Parathyroid adenoma (tissue), 2 donors: ENCODE data around the gene ETV6.

Experiments
- H2AFZ ChIP-seq: fragments of 300-600 bp; sonication (generic); one replicate; pipeline ENCODE4 v1.7.0; 2017; ENCODE audit warnings: antibody characterized with exemption, mild to moderate bottlenecking
- H3K27ac ChIP-seq: fragments of 300-600 bp; sonication (generic); one replicate; pipeline ENCODE4 v1.7.0; 2017
- H3K27me3 ChIP-seq: fragments of 300-600 bp; sonication (generic); one replicate; pipeline ENCODE4 v1.7.0; 2017; ENCODE audit warnings: low read length; ENCODE audit not compliant: control insufficient read depth, insufficient read depth
- H3K36me3 ChIP-seq: fragments of 300-600 bp; sonication (generic); one replicate; pipeline ENCODE4 v1.7.0; 2017; ENCODE audit warnings: low read length; ENCODE audit not compliant: control insufficient read depth, insufficient read depth
- H3K4me1 ChIP-seq: fragments of 300-600 bp; sonication (generic); one replicate; pipeline ENCODE4 v1.7.0; 2017; ENCODE audit warnings: control low read depth
- H3K4me2 ChIP-seq: fragments of 300-600 bp; sonication (generic); one replicate; pipeline ENCODE4 v1.7.0; 2017; ENCODE audit warnings: low read length
- H3K4me3 ChIP-seq: fragments of 300-600 bp; sonication (generic); one replicate; pipeline ENCODE4 v1.7.0; 2017; ENCODE audit warnings: low read depth, low read length
- H3K79me2 ChIP-seq: fragments of 300-600 bp; sonication (generic); one replicate; pipeline ENCODE4 v1.7.0; 2017; ENCODE audit warnings: control low read depth
- H3K9ac ChIP-seq: fragments of 300-600 bp; sonication (generic); one replicate; pipeline ENCODE4 v1.7.0; 2017; ENCODE audit warnings: mild to moderate bottlenecking
- H3K9me3 ChIP-seq: fragments of 300-600 bp; sonication (generic); one replicate; pipeline ENCODE4 v1.7.0; 2017; ENCODE audit warnings: low read length; ENCODE audit not compliant: control insufficient read depth
- TF ChIP-seq, protein P1 (sequence below): fragments of 300-600 bp; sonication (generic); IDR thresholded peaks from one replicate; pipeline ENCODE4 v1.7.0; 2017; ENCODE audit warnings: antibody characterized with exemption, mild to moderate bottlenecking
- donor health status: primary hyperparathyroidism.

ETV6 gene

DNA sequence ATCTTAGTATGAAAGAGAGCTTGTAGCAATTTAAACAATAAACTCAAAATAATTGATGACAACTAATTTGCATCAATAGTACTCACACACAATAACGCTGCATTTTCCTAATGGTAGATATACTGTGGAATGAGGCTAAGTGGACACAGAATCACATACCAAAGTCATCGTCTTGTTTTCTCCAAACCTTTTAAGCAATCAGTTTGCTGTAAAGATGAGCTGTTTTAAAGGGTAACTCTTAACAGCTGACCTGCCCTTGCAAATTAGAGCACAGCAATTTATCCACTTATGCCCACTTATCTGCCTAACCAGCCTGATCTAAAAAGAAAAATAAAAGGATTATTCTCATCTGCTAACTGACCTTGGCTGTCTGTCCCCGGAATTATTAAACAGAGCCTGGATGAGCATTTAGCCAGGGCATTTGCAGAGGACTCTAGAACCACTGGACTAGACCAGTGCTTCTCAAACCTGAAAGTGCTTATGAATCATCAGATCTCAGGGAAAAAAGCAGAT, 247.0 kb downstream of the ETV6 start:
- no peak overlapping the region for H3K27ac ChIP-seq
- no peak overlapping the region for H2AFZ ChIP-seq
- peaks cover 17% of the 10 kb centered on the region for H3K4me1 ChIP-seq
- no peaks in the 10 kb centered on the region for H3K36me3 ChIP-seq
- H3K4me2 ChIP-seq = no peak overlapping the region
- TF ChIP-seq, protein P1, sequence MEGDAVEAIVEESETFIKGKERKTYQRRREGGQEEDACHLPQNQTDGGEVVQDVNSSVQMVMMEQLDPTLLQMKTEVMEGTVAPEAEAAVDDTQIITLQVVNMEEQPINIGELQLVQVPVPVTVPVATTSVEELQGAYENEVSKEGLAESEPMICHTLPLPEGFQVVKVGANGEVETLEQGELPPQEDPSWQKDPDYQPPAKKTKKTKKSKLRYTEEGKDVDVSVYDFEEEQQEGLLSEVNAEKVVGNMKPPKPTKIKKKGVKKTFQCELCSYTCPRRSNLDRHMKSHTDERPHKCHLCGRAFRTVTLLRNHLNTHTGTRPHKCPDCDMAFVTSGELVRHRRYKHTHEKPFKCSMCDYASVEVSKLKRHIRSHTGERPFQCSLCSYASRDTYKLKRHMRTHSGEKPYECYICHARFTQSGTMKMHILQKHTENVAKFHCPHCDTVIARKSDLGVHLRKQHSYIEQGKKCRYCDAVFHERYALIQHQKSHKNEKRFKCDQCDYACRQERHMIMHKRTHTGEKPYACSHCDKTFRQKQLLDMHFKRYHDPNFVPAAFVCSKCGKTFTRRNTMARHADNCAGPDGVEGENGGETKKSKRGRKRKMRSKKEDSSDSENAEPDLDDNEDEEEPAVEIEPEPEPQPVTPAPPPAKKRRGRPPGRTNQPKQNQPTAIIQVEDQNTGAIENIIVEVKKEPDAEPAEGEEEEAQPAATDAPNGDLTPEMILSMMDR = no peak
- no peak overlapping the region for H3K9ac ChIP-seq
- no peaks in the 10 kb centered on the region for H3K27me3 ChIP-seq
- H3K4me3 ChIP-seq = no peak overlapping the region
- no peaks in the 10 kb centered on the region for H3K9me3 ChIP-seq
- no peaks in the 10 kb centered on the region for H3K79me2 ChIP-seq

DNA sequence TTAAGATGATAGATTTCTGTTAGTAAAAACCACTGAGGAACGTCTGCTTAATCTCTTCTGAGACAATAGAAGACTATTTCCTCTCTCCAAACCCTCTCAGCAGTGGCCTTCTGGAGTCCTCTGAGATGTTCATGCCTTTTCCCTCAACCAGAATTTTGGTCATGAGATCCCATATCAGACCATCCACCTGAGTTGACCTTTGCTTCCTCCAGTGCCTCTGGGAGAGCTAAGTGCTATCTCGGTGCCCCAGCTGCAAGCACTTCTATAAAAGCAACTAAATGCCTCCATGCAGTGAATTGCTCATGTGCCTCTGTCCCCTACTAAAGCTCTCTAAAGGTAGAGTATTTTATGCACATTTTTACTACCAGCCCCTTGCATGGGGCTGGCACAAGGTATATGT, 248.4 kb downstream of the ETV6 start:
- H3K79me2 ChIP-seq = no peaks in the 10 kb centered on the region

DNA sequence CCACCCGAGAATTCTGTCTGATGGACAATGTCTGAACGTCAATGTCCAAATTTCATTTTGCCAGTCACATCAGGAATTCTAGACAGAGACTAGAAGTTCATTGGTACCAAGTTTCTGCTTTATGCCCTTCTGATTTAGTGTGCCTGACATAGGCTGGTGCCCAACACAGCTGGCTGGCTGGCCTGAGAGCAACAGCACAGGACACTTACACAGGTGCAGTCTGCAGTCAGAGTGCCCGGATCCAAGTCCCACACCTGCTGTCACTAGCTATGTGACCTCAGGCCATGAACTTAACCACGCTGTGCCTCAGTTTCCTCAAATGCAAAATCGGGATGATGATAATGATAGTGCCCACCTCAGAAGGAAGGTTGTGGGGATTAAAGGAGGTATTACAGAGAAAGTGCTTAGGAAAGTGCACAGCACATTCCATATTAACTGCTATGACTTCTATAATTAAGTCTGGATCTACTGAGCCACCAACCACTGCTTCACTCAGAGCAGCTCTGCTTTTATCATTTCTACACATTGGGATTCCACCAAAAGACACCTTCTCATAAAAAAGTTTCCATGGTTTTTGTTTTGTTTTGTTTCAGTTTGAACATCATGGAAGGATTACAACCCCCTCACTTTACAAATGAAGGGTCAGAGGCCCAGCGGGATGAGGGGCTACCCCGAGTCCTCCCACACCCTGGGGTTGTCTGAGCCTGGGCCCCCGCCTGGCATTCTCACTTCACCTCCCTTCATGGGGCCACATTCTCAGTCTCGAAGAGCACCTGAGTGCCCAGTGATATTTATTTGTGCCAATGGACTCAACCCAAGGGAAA, 252.4 kb downstream of the ETV6 start:
- H3K27me3 ChIP-seq = no peaks in the 10 kb centered on the region
- H3K4me1 ChIP-seq = no peaks in the 10 kb centered on the region
- no peak overlapping the region for H3K4me2 ChIP-seq
- TF ChIP-seq, protein P1 = no peak
- no peak overlapping the region for H3K4me3 ChIP-seq
- no peaks in the 10 kb centered on the region for H3K36me3 ChIP-seq
- H3K27ac ChIP-seq = no peak overlapping the region
- H2AFZ ChIP-seq = no peak overlapping the region
- no peaks in the 10 kb centered on the region for H3K79me2 ChIP-seq
- H3K9ac ChIP-seq = no peak overlapping the region
- no peaks in the 10 kb centered on the region for H3K9me3 ChIP-seq

More for the DNA sequence above, 248.4 kb downstream of the ETV6 start:
- no peak overlapping the region for H3K27ac ChIP-seq
- H3K4me1 ChIP-seq = peaks cover 12% of the 10 kb centered on the region
- no peak overlapping the region for H3K9ac ChIP-seq
- H3K9me3 ChIP-seq = no peaks in the 10 kb centered on the region
- H2AFZ ChIP-seq = no peak overlapping the region
- TF ChIP-seq, protein P1 = no peak
- H3K4me3 ChIP-seq = no peak overlapping the region
- no peak overlapping the region for H3K4me2 ChIP-seq
- H3K36me3 ChIP-seq = no peaks in the 10 kb centered on the region
- no peaks in the 10 kb centered on the region for H3K27me3 ChIP-seq

DNA sequence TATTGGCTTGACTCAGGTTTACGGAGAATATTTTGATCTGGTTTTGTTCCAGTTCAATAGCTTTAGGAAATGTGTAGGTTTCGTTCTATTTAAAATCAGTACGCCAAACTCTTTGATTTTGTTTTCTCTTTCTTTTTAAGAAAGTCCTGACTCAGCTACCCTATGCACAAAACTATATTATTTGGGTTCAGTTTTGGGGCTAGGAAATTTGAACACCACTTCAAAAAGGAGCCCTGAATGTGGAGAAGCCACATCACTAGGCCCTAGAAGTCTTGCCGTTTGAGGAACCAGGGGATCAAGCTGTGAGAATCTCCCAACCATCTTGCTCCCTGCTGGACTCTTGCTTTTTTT, 253.0 kb downstream of the ETV6 start:
- Histone ChIP-seq H3K9me3 (no peaks in the 10 kb centered on the region), H3K4me2 (no peak overlapping the region), H3K4me1 (no peaks in the 10 kb centered on the region), H3K79me2 (no peaks in the 10 kb centered on the region), H3K36me3 (no peaks in the 10 kb centered on the region), H3K9ac (no peak overlapping the region), H3K4me3 (no peak overlapping the region), H3K27me3 (no peaks in the 10 kb centered on the region), H2AFZ (no peak overlapping the region), H3K27ac (no peak overlapping the region)
- TF ChIP-seq, protein P1 = no peak

DNA sequence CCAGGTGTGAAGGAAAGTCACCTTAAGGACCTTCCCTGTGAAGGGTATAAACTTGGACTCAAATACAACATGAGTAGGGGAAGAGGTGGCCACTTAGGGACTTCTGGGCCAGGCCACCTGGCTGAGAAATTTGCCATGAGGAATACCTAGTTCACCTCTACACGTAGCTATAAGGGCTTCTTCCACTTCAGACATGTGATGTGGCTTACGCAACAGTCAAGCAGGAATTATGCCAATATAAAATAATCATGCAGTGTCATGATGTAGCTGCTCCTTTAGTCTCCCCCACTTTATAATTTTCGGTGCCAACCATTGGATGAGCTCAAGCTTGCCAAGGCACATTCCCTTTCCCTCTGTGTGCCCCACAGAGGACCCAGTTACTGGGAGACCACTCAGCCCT, 254.7 kb downstream of the ETV6 start:
- Histone ChIP-seq H3K36me3 (no peaks in the 10 kb centered on the region), H3K27ac (no peak overlapping the region), H3K27me3 (no peaks in the 10 kb centered on the region), H3K9ac (no peak overlapping the region), H3K79me2 (no peaks in the 10 kb centered on the region), H3K4me3 (no peak overlapping the region), H2AFZ (no peak overlapping the region), H3K4me2 (no peak overlapping the region), H3K9me3 (no peaks in the 10 kb centered on the region), H3K4me1 (no peaks in the 10 kb centered on the region)
- TF ChIP-seq, protein P1 = no peak
